ENCODE measurements around the gene FIGN. TPM values are rescaled to one million over a fixed set of nuclear protein-coding genes. Genes with fewer than 3 reads are reported as not detected.

The FIGN gene
- total RNA-seq, 1 experiment from 2014 or later: 19.4 TPM

DNA sequence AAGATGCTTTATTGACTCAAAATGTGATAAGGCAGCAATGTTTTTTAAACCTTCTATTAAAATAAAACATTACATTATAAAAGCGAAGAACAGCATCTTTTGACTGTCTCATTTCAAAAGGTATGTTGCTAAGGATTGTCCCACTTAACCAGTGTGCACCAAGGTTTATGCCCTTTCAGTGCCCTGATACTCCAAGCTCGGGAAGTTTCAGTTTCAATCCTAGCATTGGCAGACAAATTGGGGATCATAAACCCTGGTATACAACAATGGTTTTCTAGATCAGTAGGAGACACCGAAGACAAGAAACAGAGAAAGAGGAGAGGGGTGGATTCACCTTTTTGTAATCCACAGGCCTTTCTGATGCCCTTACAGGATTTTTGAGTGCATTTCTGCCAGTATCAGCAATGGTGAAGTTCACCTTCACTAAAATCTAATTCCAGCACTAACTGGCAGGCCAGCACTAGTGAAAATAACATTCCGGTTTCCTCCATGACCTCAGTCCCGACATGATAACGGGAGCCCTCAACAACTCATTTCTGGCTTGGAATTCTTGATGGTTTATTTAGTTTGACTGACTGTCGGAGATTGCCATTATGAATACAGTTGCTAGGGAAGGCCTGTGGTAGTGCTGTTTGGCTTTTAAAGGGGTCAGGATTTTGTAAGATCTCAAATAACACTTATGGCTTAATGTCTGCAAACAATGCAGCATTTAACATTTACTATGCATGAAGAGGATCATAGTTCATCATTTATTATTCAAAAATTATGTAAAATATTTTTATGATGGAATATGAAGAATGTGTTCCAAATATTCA, 33.3 kb upstream of the FIGN start:
- ChIA-PET POLR2A (no interaction called here), CTCF (no interaction called here)
- H3K9me3 Mint-ChIP-seq: no peaks in the 10 kb centered on the region
- no peaks in the 10 kb centered on the region for H3K4me1 Mint-ChIP-seq
- no peak for DNase-seq (ENCODE audit: low spot score)
- H3K27me3 Mint-ChIP-seq (ENCODE audit: low read depth): no peaks in the 10 kb centered on the region
- no peak for TF ChIP-seq MYBL2 (CRISPR knock-in tag; IDR thresholded peaks at IDR 0.05)
- TF ChIP-seq, protein P1, sequence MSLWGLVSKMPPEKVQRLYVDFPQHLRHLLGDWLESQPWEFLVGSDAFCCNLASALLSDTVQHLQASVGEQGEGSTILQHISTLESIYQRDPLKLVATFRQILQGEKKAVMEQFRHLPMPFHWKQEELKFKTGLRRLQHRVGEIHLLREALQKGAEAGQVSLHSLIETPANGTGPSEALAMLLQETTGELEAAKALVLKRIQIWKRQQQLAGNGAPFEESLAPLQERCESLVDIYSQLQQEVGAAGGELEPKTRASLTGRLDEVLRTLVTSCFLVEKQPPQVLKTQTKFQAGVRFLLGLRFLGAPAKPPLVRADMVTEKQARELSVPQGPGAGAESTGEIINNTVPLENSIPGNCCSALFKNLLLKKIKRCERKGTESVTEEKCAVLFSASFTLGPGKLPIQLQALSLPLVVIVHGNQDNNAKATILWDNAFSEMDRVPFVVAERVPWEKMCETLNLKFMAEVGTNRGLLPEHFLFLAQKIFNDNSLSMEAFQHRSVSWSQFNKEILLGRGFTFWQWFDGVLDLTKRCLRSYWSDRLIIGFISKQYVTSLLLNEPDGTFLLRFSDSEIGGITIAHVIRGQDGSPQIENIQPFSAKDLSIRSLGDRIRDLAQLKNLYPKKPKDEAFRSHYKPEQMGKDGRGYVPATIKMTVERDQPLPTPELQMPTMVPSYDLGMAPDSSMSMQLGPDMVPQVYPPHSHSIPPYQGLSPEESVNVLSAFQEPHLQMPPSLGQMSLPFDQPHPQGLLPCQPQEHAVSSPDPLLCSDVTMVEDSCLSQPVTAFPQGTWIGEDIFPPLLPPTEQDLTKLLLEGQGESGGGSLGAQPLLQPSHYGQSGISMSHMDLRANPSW (CRISPR knock-in tag; conservative IDR thresholded peaks at IDR 0.05; ENCODE audit: low read depth): no peak
- TF ChIP-seq PRRX2 (CRISPR knock-in tag; IDR thresholded peaks at IDR 0.05): no peak
- no peak for TF ChIP-seq GTF2I (CRISPR knock-in tag; conservative IDR thresholded peaks at IDR 0.05)
- TF ChIP-seq, protein P2, sequence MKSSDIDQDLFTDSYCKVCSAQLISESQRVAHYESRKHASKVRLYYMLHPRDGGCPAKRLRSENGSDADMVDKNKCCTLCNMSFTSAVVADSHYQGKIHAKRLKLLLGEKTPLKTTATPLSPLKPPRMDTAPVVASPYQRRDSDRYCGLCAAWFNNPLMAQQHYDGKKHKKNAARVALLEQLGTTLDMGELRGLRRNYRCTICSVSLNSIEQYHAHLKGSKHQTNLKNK (CRISPR knock-in tag; IDR thresholded peaks at IDR 0.05): no peak
- TF ChIP-seq OVOL2 (CRISPR knock-in tag; IDR thresholded peaks at IDR 0.05; ENCODE audit: borderline replicate concordance): no peak
- TF ChIP-seq ZNF263 (CRISPR knock-in tag; IDR thresholded peaks at IDR 0.05; ENCODE audit: low read depth): no peak
- H3K36me3 Mint-ChIP-seq: no peaks in the 10 kb centered on the region
- H3K27ac Mint-ChIP-seq: no peak overlapping the region
- H3K4me3 Mint-ChIP-seq: no peak overlapping the region
- no peak for ATAC-seq

DNA sequence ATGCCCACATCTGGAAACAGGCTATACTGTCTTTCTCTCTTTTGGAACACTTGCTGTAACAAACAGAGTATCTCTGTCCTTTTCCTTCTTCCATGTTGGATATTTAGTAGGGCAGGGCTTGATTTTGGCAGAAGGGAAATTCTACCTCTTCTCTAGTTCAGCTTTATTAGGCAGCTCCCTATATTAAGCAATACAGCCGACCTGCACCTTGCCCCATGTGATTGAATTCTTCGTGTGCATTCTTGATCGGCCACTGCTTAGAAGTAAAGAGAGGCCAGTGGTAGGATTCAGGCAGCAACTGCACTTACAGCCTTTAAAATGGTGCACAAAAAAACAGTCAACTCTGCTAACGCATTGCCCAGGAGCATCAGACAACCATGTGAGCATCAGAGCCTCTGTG, 31.3 kb upstream of the FIGN start:
- ChIA-PET POLR2A (no interaction called here), CTCF (no interaction called here)
- Mint-ChIP-seq H3K36me3 (no peaks in the 10 kb centered on the region), H3K4me3 (no peak overlapping the region), H3K27ac (no peak overlapping the region), H3K4me1 (no peaks in the 10 kb centered on the region), H3K27me3 (ENCODE audit: low read depth) (no peaks in the 10 kb centered on the region), H3K9me3 (no peaks in the 10 kb centered on the region)
- DNase-seq (ENCODE audit: low spot score): no peak
- no peak for TF ChIP-seq FOXK1 (CRISPR knock-in tag; IDR thresholded peaks at IDR 0.05)
- TF ChIP-seq, protein P3, sequence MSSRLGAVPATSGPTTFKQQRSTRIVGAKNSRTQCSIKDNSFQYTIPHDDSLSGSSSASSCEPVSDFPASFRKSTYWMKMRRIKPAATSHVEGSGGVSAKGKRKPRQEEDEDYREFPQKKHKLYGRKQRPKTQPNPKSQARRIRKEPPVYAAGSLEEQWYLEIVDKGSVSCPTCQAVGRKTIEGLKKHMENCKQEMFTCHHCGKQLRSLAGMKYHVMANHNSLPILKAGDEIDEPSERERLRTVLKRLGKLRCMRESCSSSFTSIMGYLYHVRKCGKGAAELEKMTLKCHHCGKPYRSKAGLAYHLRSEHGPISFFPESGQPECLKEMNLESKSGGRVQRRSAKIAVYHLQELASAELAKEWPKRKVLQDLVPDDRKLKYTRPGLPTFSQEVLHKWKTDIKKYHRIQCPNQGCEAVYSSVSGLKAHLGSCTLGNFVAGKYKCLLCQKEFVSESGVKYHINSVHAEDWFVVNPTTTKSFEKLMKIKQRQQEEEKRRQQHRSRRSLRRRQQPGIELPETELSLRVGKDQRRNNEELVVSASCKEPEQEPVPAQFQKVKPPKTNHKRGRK (CRISPR knock-in tag; IDR thresholded peaks at IDR 0.05; ENCODE audit: borderline replicate concordance): no peak
- no peak for TF ChIP-seq PRRX2 (CRISPR knock-in tag; IDR thresholded peaks at IDR 0.05)
- TF ChIP-seq, protein P4, sequence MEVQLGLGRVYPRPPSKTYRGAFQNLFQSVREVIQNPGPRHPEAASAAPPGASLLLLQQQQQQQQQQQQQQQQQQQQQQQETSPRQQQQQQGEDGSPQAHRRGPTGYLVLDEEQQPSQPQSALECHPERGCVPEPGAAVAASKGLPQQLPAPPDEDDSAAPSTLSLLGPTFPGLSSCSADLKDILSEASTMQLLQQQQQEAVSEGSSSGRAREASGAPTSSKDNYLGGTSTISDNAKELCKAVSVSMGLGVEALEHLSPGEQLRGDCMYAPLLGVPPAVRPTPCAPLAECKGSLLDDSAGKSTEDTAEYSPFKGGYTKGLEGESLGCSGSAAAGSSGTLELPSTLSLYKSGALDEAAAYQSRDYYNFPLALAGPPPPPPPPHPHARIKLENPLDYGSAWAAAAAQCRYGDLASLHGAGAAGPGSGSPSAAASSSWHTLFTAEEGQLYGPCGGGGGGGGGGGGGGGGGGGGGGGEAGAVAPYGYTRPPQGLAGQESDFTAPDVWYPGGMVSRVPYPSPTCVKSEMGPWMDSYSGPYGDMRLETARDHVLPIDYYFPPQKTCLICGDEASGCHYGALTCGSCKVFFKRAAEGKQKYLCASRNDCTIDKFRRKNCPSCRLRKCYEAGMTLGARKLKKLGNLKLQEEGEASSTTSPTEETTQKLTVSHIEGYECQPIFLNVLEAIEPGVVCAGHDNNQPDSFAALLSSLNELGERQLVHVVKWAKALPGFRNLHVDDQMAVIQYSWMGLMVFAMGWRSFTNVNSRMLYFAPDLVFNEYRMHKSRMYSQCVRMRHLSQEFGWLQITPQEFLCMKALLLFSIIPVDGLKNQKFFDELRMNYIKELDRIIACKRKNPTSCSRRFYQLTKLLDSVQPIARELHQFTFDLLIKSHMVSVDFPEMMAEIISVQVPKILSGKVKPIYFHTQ (CRISPR knock-in tag; IDR thresholded peaks at IDR 0.05): no peak
- ATAC-seq: no peak

DNA sequence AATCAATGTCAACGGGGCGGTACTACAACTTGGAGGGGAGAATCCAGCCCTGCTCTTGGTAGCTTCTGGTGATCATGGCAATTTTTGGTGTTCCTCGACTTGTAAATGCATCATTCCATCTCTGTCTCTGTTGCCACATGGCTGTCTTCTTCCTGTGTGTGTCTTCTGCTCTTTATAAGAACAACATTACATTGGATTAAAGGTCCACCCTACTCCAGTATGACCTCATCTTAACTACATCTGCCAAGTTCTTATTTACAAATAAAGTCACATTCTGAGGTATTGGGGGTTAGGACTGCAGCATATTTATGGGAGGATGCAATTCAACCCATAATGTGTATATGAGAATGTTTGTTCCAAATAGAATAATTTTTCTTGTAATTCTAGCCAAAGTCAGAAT, 28.8 kb upstream of the FIGN start:
- H3K4me3 Mint-ChIP-seq: no peak overlapping the region
- DNase-seq (ENCODE audit: low spot score) (no peak), ATAC-seq (no peak)
- H3K36me3 Mint-ChIP-seq: no peaks in the 10 kb centered on the region
- H3K4me1 Mint-ChIP-seq: no peaks in the 10 kb centered on the region
- ChIA-PET CTCF (no interaction called here), POLR2A (no interaction called here)
- H3K27ac Mint-ChIP-seq: no peak overlapping the region
- TF ChIP-seq, protein P5, sequence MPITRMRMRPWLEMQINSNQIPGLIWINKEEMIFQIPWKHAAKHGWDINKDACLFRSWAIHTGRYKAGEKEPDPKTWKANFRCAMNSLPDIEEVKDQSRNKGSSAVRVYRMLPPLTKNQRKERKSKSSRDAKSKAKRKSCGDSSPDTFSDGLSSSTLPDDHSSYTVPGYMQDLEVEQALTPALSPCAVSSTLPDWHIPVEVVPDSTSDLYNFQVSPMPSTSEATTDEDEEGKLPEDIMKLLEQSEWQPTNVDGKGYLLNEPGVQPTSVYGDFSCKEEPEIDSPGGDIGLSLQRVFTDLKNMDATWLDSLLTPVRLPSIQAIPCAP (CRISPR knock-in tag; IDR thresholded peaks at IDR 0.05): no peak
- TF ChIP-seq, protein P6, sequence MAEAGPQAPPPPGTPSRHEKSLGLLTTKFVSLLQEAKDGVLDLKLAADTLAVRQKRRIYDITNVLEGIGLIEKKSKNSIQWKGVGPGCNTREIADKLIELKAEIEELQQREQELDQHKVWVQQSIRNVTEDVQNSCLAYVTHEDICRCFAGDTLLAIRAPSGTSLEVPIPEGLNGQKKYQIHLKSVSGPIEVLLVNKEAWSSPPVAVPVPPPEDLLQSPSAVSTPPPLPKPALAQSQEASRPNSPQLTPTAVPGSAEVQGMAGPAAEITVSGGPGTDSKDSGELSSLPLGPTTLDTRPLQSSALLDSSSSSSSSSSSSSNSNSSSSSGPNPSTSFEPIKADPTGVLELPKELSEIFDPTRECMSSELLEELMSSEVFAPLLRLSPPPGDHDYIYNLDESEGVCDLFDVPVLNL (CRISPR knock-in tag; IDR thresholded peaks at IDR 0.05; ENCODE audit: borderline replicate concordance, low read depth): no peak
- TF ChIP-seq TEAD1 (CRISPR knock-in tag; IDR thresholded peaks at IDR 0.05): no peak
- TF ChIP-seq NR3C1 (CRISPR knock-in tag; conservative IDR thresholded peaks at IDR 0.05; ENCODE audit: low read depth): no peak
- no peak for TF ChIP-seq TCF7 (CRISPR knock-in tag; IDR thresholded peaks at IDR 0.05; ENCODE audit: low read depth)
- no peak for TF ChIP-seq MYBL2 (CRISPR knock-in tag; IDR thresholded peaks at IDR 0.05)
- TF ChIP-seq, protein P7, sequence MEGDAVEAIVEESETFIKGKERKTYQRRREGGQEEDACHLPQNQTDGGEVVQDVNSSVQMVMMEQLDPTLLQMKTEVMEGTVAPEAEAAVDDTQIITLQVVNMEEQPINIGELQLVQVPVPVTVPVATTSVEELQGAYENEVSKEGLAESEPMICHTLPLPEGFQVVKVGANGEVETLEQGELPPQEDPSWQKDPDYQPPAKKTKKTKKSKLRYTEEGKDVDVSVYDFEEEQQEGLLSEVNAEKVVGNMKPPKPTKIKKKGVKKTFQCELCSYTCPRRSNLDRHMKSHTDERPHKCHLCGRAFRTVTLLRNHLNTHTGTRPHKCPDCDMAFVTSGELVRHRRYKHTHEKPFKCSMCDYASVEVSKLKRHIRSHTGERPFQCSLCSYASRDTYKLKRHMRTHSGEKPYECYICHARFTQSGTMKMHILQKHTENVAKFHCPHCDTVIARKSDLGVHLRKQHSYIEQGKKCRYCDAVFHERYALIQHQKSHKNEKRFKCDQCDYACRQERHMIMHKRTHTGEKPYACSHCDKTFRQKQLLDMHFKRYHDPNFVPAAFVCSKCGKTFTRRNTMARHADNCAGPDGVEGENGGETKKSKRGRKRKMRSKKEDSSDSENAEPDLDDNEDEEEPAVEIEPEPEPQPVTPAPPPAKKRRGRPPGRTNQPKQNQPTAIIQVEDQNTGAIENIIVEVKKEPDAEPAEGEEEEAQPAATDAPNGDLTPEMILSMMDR (IDR thresholded peaks at IDR 0.05): no peak
- TF ChIP-seq, protein P8, sequence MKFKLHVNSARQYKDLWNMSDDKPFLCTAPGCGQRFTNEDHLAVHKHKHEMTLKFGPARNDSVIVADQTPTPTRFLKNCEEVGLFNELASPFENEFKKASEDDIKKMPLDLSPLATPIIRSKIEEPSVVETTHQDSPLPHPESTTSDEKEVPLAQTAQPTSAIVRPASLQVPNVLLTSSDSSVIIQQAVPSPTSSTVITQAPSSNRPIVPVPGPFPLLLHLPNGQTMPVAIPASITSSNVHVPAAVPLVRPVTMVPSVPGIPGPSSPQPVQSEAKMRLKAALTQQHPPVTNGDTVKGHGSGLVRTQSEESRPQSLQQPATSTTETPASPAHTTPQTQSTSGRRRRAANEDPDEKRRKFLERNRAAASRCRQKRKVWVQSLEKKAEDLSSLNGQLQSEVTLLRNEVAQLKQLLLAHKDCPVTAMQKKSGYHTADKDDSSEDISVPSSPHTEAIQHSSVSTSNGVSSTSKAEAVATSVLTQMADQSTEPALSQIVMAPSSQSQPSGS (CRISPR knock-in tag; IDR thresholded peaks at IDR 0.05; ENCODE audit: borderline replicate concordance, low read depth): no peak
- no peak for TF ChIP-seq FOXK1 (CRISPR knock-in tag; IDR thresholded peaks at IDR 0.05)
- no peak for TF ChIP-seq NFE2L1 (CRISPR knock-in tag; IDR thresholded peaks at IDR 0.05)
- H3K27me3 Mint-ChIP-seq (ENCODE audit: low read depth): no peaks in the 10 kb centered on the region
- H3K9me3 Mint-ChIP-seq: no peaks in the 10 kb centered on the region
